Thyroid gland (tissue), 4 donors: ENCODE results near the gene MYL5. TPM values are rescaled to one million over a fixed set of nuclear protein-coding genes. Genes with fewer than 3 reads are reported as not detected.

Source experiments
- DNase-seq, 2 donors: peaks; one replicate each; pipeline ENCODE4 v3.0.0-alpha.2; 2019
- H3K27ac ChIP-seq, 3 donors: fragments of 200-600 bp; sonication (generic); 1 replicate in 2 of 3; 2 replicates in 1 of 3; pipeline ENCODE4 v1.5.1; 2016 to 2019; ENCODE audit warnings: mild to moderate bottlenecking in 1 of 3, moderate library complexity in 1 of 3
- H3K27me3 ChIP-seq: fragments of 200-600 bp; sonication (generic); one replicate; pipeline ENCODE4 v1.5.1; 2019
- H3K36me3 ChIP-seq, 2 donors: fragments of 200-600 bp; sonication (generic); one replicate each; pipeline ENCODE4 v1.5.1; 2016 to 2019
- H3K4me1 ChIP-seq, 2 donors: fragments of 200-600 bp; sonication (generic); one replicate each; pipeline ENCODE4 v1.5.1; 2017 to 2019
- H3K4me3 ChIP-seq, 3 donors: fragments of 200-600 bp; sonication (generic); replicated peaks in 1 of 3; 1 replicate in 2 of 3; 2 replicates in 1 of 3; pipeline ENCODE4 v1.5.1; 2016; ENCODE audit warnings: mild to moderate bottlenecking in 1 of 3
- H3K9me3 ChIP-seq: fragments of 200-600 bp; sonication (generic); one replicate; pipeline ENCODE4 v1.5.1; 2017
- CTCF ChIP-seq, 6 experiments: fragments of 200-600 bp in 3 of 6; fragments of 450-650 bp in 3 of 6; sonication (generic) in 3 of 6; IDR thresholded peaks; one replicate each; pipeline ENCODE4 v1.5.1; 2016 to 2019; ENCODE audit warnings: antibody characterized with exemption in 6 of 6, mild to moderate bottlenecking in 2 of 6, inconsistent platforms in 1 of 6, moderate library complexity in 1 of 6
- POLR2A ChIP-seq, 2 donors: fragments of 450-650 bp; IDR thresholded peaks; one replicate each; pipeline ENCODE4 v1.6.1; 2017; ENCODE audit warnings: antibody characterized with exemption in 2 of 2, mild to moderate bottlenecking in 2 of 2, moderate library complexity in 1 of 2
- WGBS, 2 donors: methylation state at CpG; one replicate each; pipeline ENCODE4 v1.1.5; 2017; 5-methylcytosine and 5-hydroxymethylcytosine counted together
- intact Hi-C: fragments of 100-400 bp; cut with DNase I; formaldehyde crosslinking; loops from one replicate; pipeline ENCODE4 v1.15.1; 2023
- total RNA-seq, 4 donors: library from RNA; depleted of rRNA; stranded (reverse); fragments of >200 nt; gene quantifications; one replicate each; pipeline ENCODE4 v1.2.3, GENCODE V29; 2016

The MYL5 gene
- total RNA-seq, 4 donors from 2014 or later, result 13.0 to 17.5 (median 14.2) TPM

- no peak overlapping the region for H3K27ac ChIP-seq
- H3K4me1 ChIP-seq, result no peaks in the 10 kb centered on the region
- DNase-seq, result no peak
Observed at GRCh38 chr4:722851-723360, 48.6 kb downstream of the MYL5 start.

GRCh38 chr4:723751-724530 lies 49.6 kb downstream of the MYL5 start:
- Histone ChIP-seq H3K36me3 (no peaks in the 10 kb centered on the region), H3K4me1 (no peaks in the 10 kb centered on the region), H3K27ac (no peak overlapping the region), H3K4me3 (no peak overlapping the region), H3K9me3 (no peaks in the 10 kb centered on the region), H3K27me3 (no peaks in the 10 kb centered on the region)
- intact Hi-C loops, result no loop called here
- TF ChIP-seq POLR2A (IDR thresholded peaks at IDR 0.05) (no peak), CTCF (IDR thresholded peaks at IDR 0.05) (no peak)
- WGBS, 2 donors, result 94 to 96% methylated on average over 23 to 28 of the region's 28 CpGs
- no peak for DNase-seq

More at GRCh38 chr4:722851-723360, 48.6 kb downstream of the MYL5 start:
- TF ChIP-seq POLR2A (IDR thresholded peaks at IDR 0.05), result no peak
- no peak for TF ChIP-seq CTCF (IDR thresholded peaks at IDR 0.05)
- Histone ChIP-seq H3K36me3 (no peaks in the 10 kb centered on the region), H3K9me3 (no peaks in the 10 kb centered on the region), H3K27me3 (no peaks in the 10 kb centered on the region), H3K4me3 (no peak overlapping the region)
- intact Hi-C loops, result no loop called here
- 97 to 98% methylated on average over 60 to 61 of the region's 61 CpGs for WGBS, 2 donors

- Histone ChIP-seq H3K4me1 (no peaks in the 10 kb centered on the region), H3K9me3 (no peaks in the 10 kb centered on the region), H3K36me3 (peaks cover 2 to 4% of the 10 kb centered on the region in 2 donors), H3K27ac (no peak overlapping the region), H3K27me3 (no peaks in the 10 kb centered on the region), H3K4me3 (no peak overlapping the region)
- 92 to 96% methylated on average over 32 to 34 of the region's 41 CpGs for WGBS, 2 donors
- no peak for TF ChIP-seq CTCF (IDR thresholded peaks at IDR 0.05)
- no peak for TF ChIP-seq POLR2A (IDR thresholded peaks at IDR 0.05)
- intact Hi-C loops, result no loop called here
- no peak for DNase-seq
Observed at GRCh38 chr4:725391-726234, 51.3 kb downstream of the MYL5 start.

GRCh38 chr4:726235-726787 lies 52.0 kb downstream of the MYL5 start:
- Histone ChIP-seq H3K4me1 (no peaks in the 10 kb centered on the region), H3K36me3 (peaks cover 8 to 9% of the 10 kb centered on the region in 2 donors), H3K9me3 (no peaks in the 10 kb centered on the region), H3K27me3 (no peaks in the 10 kb centered on the region), H3K27ac (no peak overlapping the region), H3K4me3 (no peak overlapping the region)
- no peak for TF ChIP-seq CTCF (IDR thresholded peaks at IDR 0.05)
- no peak for TF ChIP-seq POLR2A (IDR thresholded peaks at IDR 0.05)
- no peak for DNase-seq
- WGBS, 2 donors, result 81 to 83% methylated on average over 16 of the region's 16 CpGs
- intact Hi-C loops, result no loop called here
